GM19395 (cell line): ENCODE data around the gene JSRP1.

Source experiments
- ATAC-seq: cut with Tn5 transposase; IDR thresholded peaks from one replicate; pipeline ENCODE4 v1.9.1; 2021; ENCODE audit warnings: mild to moderate bottlenecking, moderate library complexity; ENCODE audit not compliant: unreplicated experiment

The JSRP1 gene

GRCh38 chr19:2247433-2248101, 8.7 kb downstream of the JSRP1 start:
- no peak for ATAC-seq

GRCh38 chr19:2246801-2247361, 9.3 kb downstream of the JSRP1 start:
- no peak for ATAC-seq

GRCh38 chr19:2246014-2246620, 10.1 kb downstream of the JSRP1 start:
- no peak for ATAC-seq

- ATAC-seq = no peak
These were observed 10.9 kb downstream of the JSRP1 start for GRCh38 chr19:2245273-2245672.

GRCh38 chr19:2244486-2244885, 11.7 kb downstream of the JSRP1 start:
- no peak for ATAC-seq

GRCh38 chr19:2244125-2244411, 12.1 kb downstream of the JSRP1 start:
- no peak for ATAC-seq

- ATAC-seq = no peak
These were observed 12.7 kb downstream of the JSRP1 start for GRCh38 chr19:2243274-2244124.

- no peak for ATAC-seq
These were observed 13.4 kb downstream of the JSRP1 start for GRCh38 chr19:2242816-2243215.

- no peak for ATAC-seq
These were observed 14.1 kb downstream of the JSRP1 start for GRCh38 chr19:2242092-2242537.

GRCh38 chr19:2240881-2241760, 15.1 kb downstream of the JSRP1 start:
- no peak for ATAC-seq

- ATAC-seq = no peak
These were observed 16.1 kb downstream of the JSRP1 start for GRCh38 chr19:2239771-2240770.

GRCh38 chr19:2239173-2239572, 17.0 kb downstream of the JSRP1 start:
- no peak for ATAC-seq

GRCh38 chr19:2237869-2238153, 18.4 kb downstream of the JSRP1 start:
- no peak for ATAC-seq

GRCh38 chr19:2237051-2237868, 19.0 kb downstream of the JSRP1 start:
- peak; percentile 3 for ATAC-seq

GRCh38 chr19:2236314-2237050, 19.7 kb downstream of the JSRP1 start, which contains the start of the genes PLEKHJ1 and SF3A2:
Gene PLEKHJ1 (minus strand): TSS chr19:2236329. CDS start chr19:2236248, 81 bp downstream.
Gene SF3A2 (plus strand): TSS chr19:2236824. CDS start chr19:2243419, 6,595 bp downstream.
- peak; percentile 71 for ATAC-seq

- ATAC-seq = no peak
These were observed 20.2 kb downstream of the JSRP1 start for GRCh38 chr19:2236064-2236313.

- peak; percentile 34 for ATAC-seq
These were observed 20.7 kb downstream of the JSRP1 start for GRCh38 chr19:2235381-2236063.

- no peak for ATAC-seq
These were observed 21.2 kb downstream of the JSRP1 start for GRCh38 chr19:2234996-2235380.
